Bone marrow (tissue), 2 donors: ENCODE results near the gene RPSA.
"Not testable (repeated sequence)": the region's sequence is repeated elsewhere in the genome, so short reads cannot be mapped to it uniquely, and the experiment has no call there.

Experiments used
- DNase-seq, 2 donors: peaks; one replicate each; lab custom pipeline; 2025; lab: John Stamatoyannopoulos, UW

The RPSA gene

DNA sequence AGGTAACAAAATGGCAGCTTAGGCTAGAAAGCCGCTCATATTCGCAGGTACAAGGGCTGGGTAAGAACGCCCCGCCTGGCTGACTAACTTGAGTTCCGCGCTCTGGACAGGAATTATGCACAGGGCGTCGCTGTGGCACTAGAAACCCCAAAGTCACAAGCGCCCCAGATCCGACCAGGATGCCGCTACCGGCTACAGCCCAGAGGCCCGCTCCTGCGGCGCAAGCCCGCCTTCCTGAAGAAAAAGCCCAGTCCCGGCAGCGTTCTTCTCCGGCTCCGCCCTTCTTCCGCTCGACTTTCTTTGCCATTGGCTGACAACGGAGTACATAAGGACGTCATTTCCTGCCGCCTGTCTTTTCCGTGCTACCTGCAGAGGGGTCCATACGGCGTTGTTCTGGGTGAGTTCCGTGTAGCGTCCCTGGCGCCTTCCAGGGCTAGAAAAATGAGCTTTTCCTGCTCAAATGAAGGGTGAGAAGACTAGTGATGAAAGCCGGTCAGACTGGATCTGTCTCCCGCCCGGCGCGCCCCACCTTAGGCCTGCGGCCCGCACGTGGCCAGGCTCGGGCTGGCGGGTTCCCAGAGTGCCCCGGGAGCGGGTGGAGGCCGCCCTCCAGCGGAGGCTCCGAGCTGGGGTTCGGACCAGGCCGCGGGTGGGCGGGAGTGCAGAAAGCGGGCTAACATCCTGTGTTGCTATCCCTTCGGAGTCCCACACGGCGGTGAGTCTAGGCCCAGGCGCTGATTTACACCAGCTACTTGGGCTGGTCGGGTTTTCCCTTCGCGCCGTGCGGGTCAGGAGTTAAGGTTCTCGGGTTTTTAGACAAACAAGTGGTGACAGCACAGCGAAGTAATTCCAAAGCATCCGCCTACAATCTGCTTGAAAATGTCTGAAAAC lies at the start of gene RPSA:
Gene RPSA, plus strand, starts transcription at position 353 of the 891 bp plus-strand sequence. CDS start 934 bp downstream, outside the sequence.
- DNase-seq, result peak; percentile 75 to 99

DNA sequence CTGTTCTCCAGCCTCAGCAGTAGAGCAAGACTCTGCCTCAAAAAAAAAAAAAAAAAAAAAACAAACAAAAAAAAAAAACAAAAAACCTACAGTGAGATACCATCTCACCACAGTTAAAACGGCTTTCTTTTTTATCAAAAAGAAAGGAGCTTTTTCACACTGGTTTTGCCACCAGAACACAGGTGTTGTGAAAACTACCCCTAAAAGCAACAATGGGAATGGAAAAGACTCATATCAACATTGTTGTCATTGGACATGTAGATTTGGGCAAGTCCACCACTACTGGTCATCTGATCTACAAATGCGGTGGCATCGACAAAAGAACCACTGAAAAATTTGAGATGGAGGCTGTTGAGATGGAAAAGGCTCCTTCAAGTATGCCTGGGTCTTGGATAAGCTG lies 48.2 kb upstream of the RPSA start:
- no peak for DNase-seq

DNA sequence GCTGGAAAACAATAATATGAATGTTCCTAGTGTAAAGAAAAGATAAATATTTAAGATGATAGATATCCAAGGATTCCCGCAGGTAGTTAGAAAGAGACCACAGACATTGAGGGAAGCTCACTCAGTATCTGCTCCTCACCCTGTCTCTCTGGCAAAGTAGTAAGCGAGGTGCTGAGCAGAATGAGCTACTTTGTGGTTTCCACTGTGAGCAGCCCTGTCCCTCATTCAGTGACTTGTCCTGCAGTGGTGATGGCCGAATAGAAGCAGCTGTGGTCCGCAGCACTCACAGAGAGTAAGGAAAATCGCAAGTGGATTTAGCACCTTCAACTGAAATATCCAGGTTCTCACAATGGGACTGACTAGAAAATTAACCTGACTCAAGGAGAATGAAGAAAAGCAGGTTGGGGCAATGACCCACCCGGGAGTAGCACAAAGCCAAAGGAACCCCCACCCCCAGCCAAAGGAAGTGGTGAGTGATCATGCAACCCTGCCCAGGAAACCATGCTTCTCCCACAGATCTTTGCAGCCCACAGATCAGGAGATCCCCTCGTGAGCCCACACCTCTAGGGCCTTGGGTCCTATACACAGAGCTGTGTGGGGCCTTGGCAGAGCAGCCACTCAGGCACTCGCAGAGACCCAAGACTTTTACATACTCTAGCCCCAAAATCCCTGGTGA lies 45.1 kb upstream of the RPSA start:
- DNase-seq, result peak in 1 of 2 donors; percentile 36

DNA sequence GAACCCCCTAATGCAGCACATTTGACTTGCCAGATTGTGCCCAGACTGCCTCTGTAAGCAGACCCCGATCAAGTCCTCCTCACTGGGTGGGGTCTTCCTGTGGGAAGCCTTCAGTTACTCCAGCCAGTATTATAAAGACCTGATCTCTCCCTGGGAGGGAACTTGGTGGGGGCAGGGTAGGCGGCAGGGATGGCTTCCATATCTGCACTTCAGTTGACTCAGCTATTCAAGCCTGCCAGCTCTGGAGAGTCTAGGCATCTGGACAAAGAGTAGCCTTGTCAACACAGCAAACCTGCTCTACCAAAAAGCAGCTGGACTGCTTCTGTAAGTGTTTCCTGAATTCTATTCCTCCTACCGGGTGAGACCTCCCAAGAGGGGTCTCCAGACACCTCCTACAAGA lies 44.3 kb upstream of the RPSA start:
- DNase-seq, result no peak

DNA sequence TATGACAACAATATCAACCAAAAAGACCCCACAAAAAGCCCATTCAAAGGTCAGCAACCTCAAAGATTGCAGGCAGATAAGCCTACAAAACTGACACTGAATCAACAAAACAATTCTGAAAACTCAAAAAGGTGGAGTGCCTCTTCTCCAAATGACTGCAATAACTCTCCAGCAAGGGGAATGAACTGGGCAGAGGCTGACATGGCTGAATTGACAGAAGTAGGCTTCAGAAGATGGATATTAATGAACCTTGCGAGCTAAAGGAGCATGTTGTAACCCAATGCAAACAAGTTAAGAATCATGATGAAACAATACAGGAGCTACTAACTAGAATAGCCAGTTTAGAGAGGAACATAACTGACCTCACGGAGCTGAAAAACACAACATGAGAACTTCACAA lies 43.7 kb upstream of the RPSA start:
- DNase-seq, result no peak

DNA sequence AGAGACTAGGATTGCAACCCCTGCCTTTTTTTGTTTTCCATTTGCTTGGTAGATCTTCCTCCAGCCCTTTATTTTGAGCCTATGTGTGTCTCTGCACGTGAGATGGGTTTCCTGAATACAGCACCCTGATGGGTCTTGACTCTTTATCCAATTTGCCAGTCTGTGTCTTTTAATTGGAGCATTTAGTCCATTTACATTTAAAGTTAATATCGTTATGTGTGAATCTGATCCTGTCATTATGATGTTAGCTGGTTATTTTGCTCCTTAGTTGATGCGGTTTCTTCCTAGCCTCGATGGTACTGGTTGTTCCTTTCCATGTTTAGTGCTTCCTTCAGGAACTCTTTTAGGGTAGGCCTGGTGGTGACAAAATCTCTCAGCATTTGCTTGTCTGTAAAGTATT lies 36.1 kb upstream of the RPSA start:
- not testable (repeated sequence) for DNase-seq

DNA sequence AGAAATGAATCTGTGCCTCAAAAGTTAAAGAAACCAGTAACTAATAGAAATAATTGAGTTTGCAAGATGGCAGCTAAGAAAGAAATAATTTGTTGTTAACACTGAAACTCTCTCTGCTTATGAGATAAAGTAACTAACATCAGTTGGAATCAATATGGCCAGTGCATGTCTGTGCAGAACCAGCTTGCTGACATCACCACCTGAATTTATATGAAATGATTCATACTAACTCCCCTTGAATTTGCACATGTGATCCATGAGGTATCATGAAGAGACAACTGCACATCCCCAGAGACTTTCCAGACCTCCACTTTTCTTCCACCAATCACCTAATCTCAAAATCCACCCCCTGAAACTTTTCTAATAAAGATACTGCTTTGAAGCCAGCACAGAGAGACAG lies 33.7 kb upstream of the RPSA start:
- DNase-seq, result no peak

DNA sequence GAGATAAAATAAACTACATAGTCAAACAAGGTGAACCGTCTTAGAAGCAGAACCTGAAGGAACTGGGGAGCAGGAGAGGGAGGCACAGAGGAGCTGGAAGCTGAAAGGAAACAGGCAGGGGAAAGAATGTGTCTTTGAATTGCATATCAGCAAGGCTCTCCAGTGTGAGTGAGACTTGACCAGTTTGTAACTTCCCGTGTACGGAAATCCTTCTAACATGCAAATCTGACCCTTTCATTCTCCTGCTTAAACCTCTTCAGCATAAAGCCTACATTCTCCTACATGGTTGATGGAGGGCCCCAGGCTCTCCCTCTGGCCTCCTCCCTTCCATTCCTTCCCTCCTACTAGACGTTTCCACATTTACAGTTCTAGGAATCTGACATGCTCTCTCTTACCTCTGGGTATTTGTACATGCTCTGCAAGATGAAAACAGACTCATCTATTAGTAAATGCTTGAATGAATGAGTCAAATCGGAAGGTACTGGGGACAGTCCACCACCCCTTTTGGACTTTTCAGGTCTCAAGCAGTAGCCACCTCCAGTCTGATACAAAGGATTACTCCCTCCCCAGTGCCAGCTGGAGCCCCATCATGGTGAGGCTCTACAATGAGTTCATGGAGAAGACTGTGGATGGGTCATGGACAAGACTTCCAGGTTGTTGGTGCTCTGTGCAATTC lies 29.4 kb upstream of the RPSA start:
- DNase-seq, result no peak

DNA sequence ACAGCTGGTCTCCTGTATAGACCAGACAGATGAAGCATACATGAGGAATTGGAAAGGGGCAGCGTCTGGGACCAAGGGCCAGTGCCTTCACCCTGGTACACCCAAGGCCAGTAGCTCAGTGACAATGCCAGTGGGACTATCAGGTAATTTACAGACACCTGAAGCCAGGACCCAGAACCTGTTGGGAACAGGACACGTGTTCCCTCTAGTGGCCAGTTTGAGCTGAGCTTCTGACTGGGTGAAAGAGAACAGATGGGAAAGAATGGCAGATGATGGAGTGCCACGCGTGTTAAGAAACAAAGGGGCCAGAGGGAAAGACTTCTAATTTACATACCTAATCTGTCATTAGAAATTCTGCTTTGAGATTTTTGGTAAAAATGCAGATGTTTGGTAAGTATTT lies 28.4 kb upstream of the RPSA start:
- DNase-seq, result no peak

DNA sequence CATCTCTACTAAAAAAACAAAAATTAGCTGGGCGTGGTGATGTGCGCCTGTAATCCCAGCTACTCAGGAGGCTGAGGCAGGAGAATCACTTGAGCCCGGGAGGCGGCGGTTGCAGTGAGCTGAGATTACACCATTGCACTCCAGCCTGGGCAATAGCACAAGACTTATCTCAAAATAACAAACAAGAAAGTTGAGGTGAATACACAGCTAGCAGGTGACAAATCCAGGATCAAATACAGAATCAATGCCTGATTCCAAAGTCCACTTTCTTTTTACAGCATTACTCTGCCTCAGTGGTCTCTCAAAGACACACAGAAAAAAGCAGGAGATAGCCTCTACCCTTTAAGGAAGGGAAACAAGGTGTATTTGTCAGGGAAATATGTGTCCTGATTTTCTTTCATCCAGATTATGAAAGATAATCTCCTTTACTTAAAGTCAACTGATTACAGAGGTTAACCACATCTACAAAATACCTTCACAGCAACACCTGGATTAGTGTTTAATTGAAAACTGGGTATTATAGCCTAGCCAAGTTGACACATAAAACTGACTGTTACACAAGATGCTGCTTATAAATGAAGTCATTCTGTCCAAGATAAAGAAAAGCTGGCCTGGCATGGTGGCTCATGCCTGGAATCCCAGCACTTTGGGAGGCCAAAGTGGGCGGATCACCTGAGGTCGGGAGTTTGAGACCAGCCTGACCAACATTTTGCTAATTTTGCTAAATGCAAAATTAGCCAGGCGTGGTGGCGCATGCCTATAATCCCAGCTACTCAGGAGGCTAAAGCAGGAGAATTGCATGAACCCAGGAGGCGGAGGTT lies 27.4 kb upstream of the RPSA start:
- no peak for DNase-seq

DNA sequence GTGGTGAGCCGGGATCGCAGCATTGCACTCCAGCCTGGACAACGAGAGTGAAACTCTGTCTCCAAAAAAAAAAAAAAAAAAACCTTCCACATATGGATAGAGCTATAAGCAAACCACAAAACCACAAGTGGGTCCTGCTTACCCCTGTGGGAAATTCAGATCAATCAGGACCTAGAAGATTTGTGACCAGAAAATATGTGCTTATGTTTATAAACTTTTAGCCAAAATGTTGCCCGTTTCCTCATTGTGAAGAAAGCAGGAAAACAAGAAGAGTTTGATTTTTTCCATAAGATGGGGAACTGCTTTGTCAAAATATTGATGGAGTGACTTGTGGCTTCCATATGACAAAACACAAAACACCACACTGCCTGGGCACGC lies 26.8 kb upstream of the RPSA start:
- no peak for DNase-seq

DNA sequence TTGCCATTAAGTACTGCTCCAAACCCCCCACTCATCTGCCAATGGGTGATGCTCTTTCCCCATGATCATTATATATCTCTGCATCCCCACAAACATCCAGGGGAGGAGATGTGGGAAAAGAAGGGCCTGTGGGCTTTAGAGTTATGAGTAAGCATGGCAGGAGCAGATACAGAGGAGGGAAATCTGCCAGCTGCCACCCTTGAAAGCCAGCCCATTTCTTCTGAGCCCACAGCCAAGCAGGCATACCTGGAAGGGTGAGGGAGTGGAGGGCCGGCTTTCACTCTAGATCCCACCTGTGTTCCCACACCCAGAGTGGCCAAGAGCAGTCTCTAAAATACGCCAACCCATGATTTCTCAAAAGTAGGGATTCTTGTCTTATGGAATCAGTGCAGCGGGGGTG lies 25.1 kb upstream of the RPSA start:
- DNase-seq, result no peak

DNA sequence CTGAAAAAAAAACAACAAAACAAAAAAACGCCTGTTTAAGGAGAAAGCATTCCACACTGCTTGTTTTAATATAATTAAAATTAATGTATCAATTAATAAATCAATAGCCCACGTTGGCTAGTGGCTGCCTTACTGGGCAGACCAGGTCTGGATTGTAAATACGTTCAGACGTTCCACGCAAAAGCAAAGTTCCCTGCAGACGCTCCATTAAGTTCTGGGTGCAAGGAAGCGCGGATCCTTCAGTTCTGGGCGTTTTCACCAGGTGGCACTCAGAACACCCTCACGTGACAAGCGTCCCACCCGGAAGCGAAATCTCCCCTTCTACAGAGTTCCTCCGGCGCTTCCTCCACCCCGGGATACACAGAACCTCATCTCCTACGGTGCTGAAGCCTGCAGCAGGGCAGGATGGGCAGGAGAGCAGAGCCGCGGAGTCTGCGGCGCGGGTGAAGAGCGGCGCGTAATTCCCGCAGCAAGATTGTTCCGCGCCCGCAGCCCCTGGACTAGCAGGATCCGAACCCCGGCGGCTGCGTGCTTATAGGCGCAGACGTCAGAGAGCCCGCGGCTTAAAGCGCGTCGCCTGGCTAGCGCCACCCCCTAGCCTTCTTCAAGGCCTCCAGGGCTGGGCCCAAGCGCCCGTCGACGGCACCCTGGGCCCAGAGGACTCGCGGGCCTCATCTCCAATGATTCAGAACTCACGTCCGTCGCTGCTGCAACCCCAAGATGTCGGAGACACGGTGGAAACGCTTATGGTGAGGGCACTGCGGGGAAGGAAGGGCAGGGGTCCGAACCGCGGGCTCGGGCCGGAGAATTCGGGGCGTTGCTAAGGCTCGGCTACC lies 23.3 kb upstream of the RPSA start, which contains the start of gene SLC25A38:
Gene SLC25A38, plus strand, starts transcription at position 326 of the 836 bp plus-strand sequence. Its CDS starts 355 bp downstream, at position 681.
- no peak for DNase-seq

DNA sequence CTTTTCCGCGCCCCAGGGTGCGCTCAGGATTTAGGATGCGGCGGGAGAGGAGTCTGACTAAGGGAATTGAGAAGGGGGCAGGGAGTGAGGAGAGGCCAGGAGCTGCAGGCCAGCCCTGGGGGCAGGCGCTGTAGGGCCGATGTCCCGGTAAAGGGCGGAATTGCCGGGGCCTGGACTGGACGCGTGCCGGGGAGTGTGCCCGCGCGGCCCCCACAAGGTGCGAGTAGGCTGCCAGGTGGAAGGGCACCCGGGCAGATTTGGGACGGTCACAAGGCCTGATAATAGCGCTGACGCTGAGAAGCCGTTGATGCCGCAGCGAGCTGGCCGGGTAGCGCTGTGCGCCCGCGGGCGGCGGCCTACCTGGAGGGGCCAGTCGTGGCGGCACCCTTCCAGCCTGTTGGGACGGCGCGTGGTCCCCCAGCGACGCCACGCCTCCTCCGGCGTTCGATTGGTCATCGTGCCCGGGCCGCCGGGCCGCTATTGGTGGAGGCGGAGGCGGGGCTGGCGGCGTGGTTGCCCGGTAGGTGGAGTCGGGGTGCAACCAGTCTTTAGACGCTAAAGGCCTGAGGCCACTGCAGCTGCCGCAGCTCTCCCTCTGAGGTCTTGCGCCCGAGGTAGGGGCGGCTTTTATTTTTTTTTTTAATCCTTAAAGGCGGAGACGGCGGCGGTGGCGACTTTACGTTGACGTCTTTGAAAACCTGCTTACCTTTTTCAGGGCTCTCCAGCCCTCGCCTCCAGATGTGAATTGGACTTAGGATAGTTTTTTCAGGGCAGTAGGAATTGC lies 22.4 kb upstream of the RPSA start:
- no peak for DNase-seq

DNA sequence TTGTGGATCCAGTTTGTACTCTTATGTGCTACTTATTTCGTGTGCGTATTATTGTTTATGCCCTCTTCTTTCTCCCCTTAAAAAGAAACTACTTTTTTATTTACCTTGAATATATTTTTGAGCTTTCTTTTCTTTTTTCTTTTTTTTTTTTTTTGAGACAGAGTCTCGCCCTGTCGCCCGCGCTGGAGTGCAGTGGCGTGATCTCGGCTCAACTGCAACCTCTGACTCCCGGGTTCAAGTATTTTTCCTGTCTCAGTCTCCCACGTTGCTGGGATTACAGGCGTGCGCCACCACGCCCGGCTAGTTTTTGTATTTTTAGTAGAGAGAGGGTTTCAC lies 21.9 kb upstream of the RPSA start:
- DNase-seq, result no peak

DNA sequence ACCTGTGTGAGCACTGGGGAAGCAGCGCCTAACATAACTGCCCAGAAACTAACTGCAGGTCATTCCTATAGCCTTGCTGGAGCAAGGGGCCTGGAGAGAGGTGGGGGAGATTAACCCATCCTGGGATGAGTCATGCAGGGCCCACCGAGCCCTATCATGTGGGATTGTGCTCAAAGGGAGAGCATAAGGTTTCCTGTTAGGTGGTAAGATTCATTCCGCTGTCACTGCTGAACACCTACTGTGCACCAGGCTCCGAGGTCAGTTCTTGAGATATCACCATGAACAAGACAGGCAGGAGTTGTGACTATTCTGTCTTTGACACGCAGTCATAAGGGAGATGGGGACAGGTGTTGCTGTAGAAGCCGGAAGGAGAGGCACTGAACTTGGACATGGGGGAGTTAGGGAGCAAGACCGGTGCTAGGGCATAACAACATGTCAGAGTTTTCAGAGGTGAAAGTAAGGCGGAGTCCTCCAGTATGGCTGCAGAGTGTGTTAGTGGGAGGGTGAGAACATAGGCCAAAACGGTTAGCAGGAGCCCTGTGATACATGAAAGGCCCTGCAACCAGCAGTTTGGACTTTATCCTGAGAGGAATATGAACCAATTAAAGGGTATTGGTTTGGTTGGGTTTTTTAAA lies 20.9 kb upstream of the RPSA start:
- no peak for DNase-seq

DNA sequence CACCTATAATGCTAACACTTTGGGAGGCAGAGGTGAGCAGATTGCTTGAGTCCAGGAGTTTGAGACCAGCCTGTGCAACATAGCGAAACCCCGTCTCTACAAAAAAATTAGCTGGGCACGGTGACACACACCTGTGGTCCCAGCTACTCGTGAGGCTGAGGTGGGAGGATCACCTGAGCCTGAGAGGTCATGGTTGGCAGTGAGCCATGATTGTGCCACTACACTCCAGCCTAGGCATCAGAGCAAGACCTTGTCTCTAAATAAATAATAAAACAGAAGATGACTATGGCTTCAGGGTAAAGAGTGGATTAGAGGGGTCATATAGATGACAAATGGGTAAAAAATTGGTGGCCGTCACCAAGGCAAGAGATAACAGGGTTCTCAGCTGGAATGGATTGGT lies 20.2 kb upstream of the RPSA start:
- DNase-seq, result no peak

DNA sequence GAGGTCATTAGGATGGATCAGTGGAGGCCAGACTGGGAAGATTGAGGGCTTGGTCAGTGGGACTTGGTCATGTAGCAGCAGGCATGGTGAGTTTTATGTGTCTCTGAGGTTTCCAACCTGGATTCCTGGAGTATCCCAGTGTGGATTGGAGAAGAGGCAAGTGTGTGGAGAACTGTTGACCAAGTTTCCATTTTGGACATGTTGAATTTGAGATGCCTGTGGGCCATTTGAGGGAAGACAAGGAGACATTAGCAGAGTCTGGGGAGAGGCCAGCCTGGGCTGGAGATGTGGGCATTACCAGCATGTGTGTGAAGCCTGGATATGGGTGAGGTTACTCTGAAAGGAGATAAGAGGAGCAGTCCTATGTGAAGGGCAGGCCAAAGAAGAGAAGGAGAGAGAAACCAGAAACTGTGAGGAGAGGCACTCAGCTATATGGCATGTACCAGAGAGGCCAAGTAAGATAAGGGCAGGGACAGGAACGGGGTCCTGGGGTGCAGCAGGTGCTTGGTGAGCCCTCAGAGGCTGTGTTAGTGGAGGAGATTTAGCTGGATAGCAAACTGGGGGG lies 19.0 kb upstream of the RPSA start:
- no peak for DNase-seq

DNA sequence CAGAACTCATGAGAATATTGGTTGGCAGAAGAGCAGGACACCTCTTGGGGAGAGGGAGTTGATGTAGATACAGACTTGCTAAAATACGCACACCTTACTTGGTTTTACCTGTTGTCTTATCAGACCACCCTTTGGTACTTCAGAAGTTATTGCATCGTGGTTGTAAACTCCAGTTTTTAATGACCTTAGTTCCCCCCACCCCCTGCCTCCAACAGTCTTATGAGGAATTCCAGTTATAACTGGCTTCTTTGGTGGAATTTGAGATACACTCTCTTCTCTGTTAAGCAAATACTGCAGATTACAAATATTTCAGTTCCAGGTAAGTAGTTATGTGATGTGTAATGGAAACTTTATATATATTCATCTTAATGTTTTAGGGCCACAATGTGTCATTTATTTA lies 18.4 kb upstream of the RPSA start:
- no peak for DNase-seq
